Stimulated activated CD8-positive, alpha-beta memory T cell treated with anti-CD3 and anti-CD28 coated beads, Interleukin-4, amount 100 ng/mL, for 4 hours (primary cell): ENCODE data around the gene TACSTD2.
"Not testable (repeated sequence)": the region's sequence is repeated elsewhere in the genome, so short reads cannot be mapped to it uniquely, and the experiment has no call there.

Experiments used
- DNase-seq, 2 donors: peaks; one replicate each; pipeline ENCODE4 v3.0.0-alpha.2; 2020; ENCODE audit warnings: low read depth in 2 of 2, low spot score in 1 of 2

The TACSTD2 gene

GRCh38 chr1:58576727-58577653 is at the start of gene TACSTD2:
TACSTD2 (minus strand) TSS chr1:58577252; CDS start chr1:58577156, 96 bp downstream.
- no peak for DNase-seq

- DNase-seq: no peak
Observed at GRCh38 chr1:58626293-58626692, 49.2 kb upstream of the TACSTD2 start.

- DNase-seq: not testable (repeated sequence)
Observed at GRCh38 chr1:58623259-58623658, 46.2 kb upstream of the TACSTD2 start.

- no peak for DNase-seq
Observed at GRCh38 chr1:58622571-58622970, 45.5 kb upstream of the TACSTD2 start.

DNA sequence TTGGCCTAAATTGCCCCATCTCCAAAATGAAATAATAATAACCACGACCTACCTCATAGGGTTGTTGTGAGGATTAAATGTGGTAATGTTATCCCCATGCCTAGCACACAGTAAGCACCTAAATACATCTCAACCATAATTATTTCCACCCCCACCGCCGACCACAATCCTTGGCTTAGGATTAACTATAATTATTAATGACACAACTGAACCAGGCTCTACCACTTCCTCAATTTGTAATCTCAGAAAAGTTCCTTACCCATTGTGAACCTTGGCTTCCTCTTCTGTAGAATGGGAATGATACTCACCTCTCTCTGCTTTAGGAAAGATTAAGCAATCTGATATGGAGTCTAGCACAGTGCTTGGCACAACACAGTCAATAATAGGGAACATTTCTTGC is 44.3 kb upstream of the TACSTD2 start:
- no peak for DNase-seq

- no peak for DNase-seq
Observed at GRCh38 chr1:58620926-58621325, 43.9 kb upstream of the TACSTD2 start.

- no peak for DNase-seq
Observed at GRCh38 chr1:58620259-58620658, 43.2 kb upstream of the TACSTD2 start.

DNA sequence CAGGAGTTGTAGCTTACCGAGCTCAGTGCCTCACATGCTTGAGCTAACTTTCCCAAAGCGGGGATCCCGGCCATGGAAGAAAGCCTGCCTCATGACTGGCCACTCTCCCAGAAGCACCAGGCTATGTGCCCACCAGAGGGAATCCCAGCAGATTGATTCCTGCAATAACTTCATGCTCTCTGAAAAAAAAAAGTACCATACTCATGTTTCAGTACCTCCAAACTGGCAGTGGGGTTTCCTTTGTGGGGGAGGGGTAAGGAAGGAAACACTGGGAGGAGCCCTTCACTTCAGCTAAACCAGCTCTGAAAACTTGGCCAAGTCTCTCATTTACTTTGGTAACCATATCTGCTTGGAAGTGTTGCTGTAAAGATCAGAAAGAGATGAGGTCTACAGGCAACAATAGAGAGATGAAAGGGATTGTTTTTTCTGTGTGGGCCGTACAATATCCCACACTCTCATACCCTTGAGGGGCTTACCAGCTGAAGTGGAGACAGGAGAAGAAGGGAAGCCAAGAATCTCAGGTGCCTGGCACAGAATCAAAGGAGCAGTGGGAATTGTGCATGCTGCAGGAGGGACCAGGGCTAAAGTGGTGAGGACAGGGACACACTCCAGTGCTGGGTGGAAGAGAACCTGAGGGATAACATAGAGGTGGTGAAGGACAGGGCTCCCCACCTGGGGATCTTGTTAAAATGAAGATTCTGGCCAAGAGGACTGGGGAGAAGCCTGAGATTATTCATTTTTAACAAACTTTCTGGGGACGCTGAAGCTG is 42.4 kb upstream of the TACSTD2 start:
- DNase-seq: no peak

- no peak for DNase-seq
Observed at GRCh38 chr1:58618303-58618702, 41.3 kb upstream of the TACSTD2 start.

DNA sequence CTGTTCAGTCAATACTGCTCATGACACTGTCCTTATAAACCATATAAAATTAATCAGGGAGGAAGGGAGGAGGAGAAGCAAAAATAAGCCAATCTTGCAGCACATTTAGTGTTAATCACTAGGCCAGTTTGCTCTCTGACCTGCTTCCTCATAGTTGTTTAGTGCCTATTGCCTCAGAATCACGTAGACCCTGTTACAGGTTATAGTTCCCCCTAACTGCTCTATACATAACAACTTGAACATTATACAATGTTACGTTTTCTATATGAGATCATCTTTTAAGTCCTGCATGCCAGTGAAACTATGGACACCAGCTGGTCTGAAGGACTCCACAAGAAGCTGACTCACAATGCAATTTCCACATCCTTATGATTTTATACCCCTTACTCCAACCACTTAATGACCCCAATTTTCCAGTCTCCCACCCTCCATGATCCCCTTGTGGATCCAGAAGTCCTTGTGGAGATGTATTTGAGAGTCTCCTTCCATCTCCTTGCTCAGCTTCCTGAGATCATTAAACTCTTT is 34.9 kb upstream of the TACSTD2 start:
- DNase-seq: no peak

DNA sequence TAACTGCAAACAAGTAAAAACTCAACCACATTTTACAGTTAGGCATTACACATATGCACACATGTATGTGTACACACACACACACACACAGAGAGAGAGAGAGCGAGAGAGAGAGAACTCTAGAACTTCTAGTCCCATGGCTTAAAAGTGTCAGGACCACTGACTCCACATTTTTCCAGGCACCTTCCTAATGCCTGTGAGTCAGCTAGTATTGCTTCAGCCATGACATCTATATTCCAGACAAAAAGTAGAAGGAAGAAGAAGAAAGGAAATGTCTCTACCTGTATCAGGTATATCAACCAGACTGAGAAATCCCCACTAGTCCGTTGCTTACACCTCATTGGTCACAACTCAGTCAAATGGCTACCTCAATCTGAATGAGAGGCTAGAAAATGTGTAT is 31.9 kb upstream of the TACSTD2 start:
- no peak for DNase-seq

DNA sequence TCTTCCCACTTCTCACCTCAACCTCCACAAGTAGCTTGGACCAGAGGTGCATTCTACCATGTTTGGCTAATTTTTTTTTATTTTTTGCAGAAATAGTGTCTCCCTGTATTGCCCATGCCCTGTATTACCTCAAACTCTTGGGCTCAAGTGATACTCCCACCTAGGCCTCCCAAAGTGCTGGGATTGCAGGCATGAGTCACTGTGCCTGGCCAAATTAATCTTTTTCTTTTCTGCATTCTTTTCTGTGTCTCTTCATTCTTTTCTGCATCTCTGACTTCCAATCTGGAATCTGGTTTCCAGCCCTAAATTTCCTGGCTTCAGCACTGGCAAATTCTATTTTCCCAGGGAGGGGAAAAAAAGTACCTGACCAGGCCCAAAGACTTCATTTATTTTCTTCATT is 31.2 kb upstream of the TACSTD2 start:
- no peak for DNase-seq

GRCh38 chr1:58607391-58607790 is 30.3 kb upstream of the TACSTD2 start:
- DNase-seq: no peak

DNA sequence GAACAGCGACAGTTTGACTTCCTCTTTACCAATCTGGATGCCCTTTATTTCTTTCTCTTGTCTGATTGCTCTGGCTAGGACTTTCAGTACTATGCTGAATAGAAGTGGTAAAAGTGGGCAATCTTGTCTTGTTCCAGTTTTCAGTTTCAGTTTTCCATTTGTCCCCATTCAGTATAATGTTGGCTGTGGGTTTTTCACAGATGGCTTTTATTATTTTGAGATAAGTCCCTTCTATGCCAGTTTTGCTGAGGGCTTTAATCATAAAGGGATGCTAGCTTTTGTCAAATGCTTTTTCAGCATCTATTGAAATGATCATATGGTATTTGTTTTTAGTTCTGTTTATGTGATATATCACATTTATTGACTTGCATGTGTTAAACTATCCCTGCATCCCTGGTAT is 24.9 kb upstream of the TACSTD2 start:
- DNase-seq: not testable (repeated sequence)

DNA sequence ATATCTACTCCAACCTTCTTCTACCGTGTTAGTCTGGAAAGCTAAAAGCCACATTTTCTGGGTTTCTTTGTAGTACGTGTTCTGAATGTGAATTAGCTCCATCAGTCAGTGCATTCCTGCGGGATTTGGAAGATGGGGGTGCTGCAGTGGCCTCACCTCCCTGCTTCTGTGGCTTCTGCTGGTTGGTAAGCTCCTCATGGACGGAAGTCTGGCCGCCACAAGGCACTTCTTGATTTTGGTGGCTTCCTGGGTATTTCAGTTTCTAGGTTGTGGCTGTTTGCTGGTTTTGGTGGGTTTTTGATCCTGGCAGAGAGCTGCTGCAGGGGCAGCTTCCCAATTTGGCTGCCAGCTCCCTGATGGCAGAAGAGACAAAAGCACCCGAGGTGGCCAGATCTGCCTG is 20.9 kb upstream of the TACSTD2 start:
- DNase-seq: no peak

DNA sequence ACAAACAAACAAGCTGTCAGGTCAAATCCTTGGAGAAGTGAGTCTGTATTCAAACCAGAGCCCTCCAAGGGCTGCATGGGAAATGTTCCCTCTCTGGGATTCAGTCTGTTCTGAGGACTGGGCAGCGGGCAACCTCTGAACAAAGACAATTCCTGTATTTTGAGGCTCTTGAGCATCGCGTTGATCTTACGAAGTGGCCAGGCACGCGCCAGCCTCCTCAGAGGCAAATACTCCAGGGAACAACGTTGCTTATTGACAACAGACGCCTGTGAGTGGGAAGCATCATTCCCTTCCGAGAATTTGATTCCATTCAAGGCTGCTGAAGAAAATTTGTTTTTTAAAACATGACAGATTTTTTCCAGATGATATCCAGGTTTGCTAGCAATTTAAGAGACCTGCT is 20.0 kb upstream of the TACSTD2 start:
- DNase-seq: no peak

DNA sequence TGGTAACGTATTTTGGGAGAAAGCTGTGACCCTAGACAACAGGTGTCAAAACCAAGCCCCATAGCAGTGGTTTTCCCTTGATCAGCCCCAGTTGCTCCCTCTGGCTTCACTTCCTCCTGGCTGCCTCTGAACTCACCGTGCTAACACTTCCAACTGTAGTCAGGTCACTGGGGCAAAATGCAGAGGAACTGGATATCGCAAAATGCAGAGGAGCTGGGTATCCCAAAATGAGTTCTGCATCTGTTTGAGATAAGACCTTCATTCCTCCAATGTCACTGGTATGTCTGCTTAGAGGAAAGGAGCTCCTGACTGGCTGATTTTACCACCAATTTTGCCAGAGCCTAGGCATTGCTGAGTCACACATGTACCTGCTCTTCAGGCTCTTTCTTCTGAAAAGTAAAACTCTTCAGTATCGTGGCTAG is 19.6 kb upstream of the TACSTD2 start:
- no peak for DNase-seq

GRCh38 chr1:58594546-58594945 is 17.5 kb upstream of the TACSTD2 start:
- no peak for DNase-seq

- DNase-seq: no peak
Observed at GRCh38 chr1:58592522-58593134, 15.6 kb upstream of the TACSTD2 start.

DNA sequence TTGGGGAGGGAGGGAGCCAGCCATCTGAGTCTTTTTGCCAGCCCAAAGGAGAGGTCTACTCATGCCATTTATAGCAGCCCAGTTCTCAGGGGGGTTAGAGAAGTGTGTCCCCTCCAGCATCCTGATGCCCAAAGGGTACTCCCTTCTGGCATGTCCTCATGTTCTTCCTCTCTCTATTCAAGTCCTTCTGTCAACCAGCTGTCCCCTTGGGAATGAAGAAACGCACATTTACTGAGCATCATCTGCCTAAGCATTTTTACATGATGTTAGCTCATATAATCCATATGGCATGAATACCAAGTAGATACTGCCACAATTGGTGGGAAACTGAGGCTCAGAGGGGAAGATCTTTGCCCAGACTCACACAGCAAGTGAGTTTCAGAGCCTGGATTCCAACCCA is 14.8 kb upstream of the TACSTD2 start:
- DNase-seq: no peak

DNA sequence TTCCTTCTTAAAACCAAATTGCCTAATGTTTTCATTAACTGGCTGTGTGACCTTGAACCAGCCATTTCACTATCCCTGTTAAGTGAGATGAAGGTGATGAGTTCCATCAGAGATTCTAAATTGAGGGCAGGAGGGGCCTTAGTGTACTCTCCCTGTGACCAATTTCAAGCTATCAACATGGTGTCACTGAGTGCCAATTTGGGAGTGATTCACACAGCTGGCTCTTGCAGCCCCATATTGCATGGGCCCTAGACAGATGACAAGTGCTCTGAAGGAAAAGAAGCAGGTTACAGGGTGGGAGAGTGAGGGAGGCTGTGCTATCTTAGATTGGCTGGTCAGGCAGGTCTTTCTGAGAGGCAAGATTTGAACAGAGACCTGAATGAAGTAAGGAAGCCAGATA is 13.0 kb upstream of the TACSTD2 start:
- DNase-seq: no peak

DNA sequence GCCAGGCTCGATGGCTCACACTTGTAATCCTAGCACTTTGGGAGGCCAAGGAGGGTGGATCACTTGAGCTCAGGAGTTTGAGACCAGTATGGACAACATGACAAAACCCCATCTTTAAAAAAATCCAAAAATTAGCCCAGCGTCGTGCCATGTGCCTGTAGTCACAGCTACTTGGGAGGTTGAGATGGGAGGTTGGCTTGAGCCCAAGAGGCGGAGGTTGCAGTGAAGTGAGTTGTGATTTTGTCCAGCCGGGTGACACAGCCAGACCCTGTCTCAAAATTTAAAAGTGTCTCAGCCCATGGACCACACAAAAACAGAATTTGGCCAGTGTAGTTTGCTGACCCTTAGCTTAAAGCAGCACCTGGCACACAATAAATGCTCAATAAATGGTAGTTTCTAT is 11.3 kb upstream of the TACSTD2 start:
- no peak for DNase-seq
